Gastrocnemius medialis (tissue), 4 donors: ENCODE results near the gene FAM167B.

Experiments used
- POLR2A ChIP-seq, 2 donors: fragments of 450-650 bp; IDR thresholded peaks; one replicate each; pipeline ENCODE4 v1.6.1; 2017; ENCODE audit warnings: antibody characterized with exemption in 2 of 2, mild to moderate bottlenecking in 2 of 2, moderate library complexity in 2 of 2
- TF ChIP-seq, protein P1 (sequence below), 5 experiments: fragments of 450-650 bp in 3 of 5; fragments of 200-600 bp in 2 of 5; sonication (generic) in 2 of 5; IDR thresholded peaks in 4 of 5; conservative IDR thresholded peaks in 1 of 5; 1 replicate in 4 of 5; 2 replicates in 1 of 5; pipeline ENCODE4 v1.5.1; 2016 to 2019; ENCODE audit warnings: antibody characterized with exemption in 5 of 5, mild to moderate bottlenecking in 3 of 5, moderate library complexity in 3 of 5

GRCh38 chr1:32239790-32240139 lies 7.3 kb upstream of the FAM167B start:
- TF ChIP-seq, protein P1, sequence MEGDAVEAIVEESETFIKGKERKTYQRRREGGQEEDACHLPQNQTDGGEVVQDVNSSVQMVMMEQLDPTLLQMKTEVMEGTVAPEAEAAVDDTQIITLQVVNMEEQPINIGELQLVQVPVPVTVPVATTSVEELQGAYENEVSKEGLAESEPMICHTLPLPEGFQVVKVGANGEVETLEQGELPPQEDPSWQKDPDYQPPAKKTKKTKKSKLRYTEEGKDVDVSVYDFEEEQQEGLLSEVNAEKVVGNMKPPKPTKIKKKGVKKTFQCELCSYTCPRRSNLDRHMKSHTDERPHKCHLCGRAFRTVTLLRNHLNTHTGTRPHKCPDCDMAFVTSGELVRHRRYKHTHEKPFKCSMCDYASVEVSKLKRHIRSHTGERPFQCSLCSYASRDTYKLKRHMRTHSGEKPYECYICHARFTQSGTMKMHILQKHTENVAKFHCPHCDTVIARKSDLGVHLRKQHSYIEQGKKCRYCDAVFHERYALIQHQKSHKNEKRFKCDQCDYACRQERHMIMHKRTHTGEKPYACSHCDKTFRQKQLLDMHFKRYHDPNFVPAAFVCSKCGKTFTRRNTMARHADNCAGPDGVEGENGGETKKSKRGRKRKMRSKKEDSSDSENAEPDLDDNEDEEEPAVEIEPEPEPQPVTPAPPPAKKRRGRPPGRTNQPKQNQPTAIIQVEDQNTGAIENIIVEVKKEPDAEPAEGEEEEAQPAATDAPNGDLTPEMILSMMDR (IDR thresholded peaks at IDR 0.05 in 4 of 5, conservative IDR thresholded peaks at IDR 0.05 in 1 of 5) = no peak
- no peak for TF ChIP-seq POLR2A (IDR thresholded peaks at IDR 0.05)
